NCI-H128 (cell line): ENCODE results near the gene PSMD2.
"Not testable (repeated sequence)": the region's sequence is repeated elsewhere in the genome, so short reads cannot be mapped to it uniquely, and the experiment has no call there.

Experiments
- DNase-seq: peaks from one replicate; lab custom pipeline; 2025; ENCODE audit not compliant: unreplicated experiment; lab: John Stamatoyannopoulos, UW

PSMD2 gene

DNA sequence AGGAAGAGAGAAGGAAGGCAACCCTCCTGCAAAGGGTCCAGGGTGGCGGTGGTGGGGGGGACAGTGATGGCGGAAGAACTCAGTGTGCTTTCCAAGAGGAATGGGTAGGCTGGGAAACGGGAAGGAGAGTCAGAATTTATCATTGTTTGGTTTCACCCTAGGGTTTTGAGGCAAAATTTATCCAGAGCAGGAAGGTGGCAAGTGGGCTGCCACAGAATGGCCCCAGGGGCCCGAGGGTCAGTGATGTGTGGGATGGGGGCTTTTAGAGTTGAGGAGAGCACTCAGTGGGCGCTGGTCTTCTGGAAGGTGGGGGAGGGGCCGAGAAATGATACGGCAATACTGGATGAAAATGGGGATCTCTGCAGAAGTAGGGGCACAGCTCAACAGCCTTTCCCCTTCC is 38.9 kb downstream of the PSMD2 start:
- DNase-seq, result no peak

DNA sequence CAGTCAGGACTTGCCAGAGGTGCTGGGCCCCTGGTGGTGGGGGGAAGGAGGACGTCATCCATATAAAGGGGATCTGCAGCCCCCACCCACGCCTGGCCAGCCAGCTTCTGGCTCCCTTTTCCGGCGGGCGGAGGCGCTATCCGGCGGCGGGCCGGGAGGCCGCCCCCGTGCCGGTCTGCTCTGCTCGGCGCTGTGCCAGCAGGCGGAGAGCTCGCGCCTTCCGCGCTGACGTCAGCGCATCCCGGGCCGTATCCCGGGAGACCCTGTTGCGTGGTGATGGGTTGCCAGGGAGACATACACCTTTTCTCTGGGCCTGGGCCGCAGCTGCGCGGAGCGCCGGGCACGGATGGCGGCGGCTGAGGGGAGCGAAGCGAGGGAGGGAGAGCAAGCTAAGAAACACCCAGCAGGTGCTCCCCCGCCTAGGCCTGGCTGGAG is 39.5 kb downstream of the PSMD2 start:
- peak; percentile 90 for DNase-seq

DNA sequence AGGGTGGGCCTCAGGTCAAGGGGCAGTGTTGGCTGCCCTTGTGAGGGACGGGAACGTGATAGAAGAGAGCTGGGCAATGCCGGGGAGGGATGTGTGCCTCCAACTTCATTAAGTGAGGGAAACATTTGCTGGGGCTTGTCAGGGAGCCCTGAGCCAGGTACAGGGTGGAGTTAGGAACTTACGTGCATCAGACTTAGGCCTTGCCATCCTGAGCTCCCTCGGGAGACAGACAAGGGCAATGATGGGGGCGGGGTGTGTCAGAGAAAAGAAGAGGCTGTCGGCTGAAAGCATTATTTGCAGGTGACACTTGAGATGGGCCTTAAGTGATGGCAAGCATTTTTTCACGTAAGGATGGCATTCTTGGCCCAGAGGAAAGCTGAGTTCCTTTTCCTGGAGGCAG is 40.0 kb downstream of the PSMD2 start:
- DNase-seq, result peak; percentile 33

DNA sequence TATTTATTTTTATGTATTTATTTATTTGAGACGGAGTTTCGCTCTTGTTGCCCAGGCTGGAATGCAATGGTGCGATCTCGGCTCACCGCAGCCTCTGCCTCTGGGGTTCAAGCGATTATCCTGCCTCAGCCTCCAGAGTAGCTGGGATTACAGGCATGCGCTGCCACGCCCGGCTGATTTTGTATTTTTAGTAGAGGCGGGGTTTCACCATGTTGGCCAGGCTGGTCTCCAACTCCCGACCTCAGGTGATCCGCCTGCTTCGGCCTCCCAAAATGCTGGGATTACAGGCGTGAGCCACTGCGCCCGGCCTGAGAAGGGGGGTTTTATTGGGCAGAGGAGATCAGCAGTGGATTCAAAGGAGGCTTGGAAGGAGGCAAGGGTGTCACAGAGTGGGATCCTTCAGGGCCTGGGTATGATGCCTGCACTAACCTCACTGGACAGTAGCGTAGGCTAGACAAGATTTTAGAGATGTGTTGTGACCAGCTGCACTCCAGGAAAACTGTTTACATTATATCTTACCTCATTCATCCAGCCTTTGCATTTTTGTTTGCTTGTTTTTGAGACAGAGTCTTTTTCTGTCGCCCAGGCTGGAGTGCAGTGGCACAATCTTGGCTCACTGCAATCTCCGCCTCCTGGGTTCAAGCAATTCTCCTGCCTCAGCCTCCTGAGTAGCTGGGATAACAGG is 40.6 kb downstream of the PSMD2 start:
- not testable (repeated sequence) for DNase-seq

DNA sequence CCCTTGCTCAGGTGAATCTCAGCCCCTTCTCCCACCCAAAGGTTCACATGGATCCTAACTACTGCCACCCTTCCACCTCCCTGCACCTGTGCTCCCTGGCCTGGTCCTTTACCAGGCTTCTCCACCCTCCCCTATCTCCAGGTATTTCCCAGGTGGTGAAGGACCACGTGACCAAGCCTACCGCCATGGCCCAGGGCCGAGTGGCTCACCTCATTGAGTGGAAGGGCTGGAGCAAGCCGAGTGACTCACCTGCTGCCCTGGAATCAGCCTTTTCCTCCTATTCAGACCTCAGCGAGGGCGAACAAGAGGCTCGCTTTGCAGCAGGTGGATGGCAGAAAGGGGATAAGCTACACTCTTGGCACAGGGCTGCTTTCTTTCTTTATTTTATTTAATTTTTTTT is 42.9 kb downstream of the PSMD2 start:
- no peak for DNase-seq

DNA sequence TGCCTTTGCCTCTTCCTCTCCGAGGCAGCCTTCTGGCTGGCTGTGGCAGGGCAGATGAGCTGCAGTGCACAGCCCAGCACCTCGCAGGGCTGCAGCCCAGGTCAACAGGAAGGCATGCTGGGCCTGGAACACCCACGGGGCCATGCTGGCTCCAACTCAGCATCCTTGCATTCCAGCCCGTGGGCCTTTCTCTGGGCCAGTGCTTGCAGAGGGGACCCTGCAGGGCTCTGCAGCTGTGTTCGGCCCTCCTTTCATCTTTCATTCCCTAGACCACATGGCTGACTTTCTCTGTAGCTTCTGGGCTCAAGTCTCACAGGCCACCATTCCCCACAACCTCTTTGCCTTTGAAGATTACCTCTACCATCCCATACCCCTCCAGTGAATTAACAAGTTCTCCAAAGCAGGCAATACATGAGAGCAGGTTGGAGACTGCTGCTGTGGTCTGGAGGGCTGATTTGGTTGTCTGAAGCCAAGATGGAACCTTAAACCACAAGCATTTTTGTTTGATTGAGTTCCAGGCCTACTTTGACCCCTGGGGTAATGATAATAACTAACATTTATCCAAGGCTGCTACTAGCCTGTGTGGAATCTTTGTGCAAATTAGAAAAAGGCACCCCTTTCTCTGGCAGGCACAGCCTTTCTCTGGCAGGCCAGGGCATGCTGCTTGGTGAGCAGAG is 44.3 kb downstream of the PSMD2 start:
- DNase-seq, result no peak

DNA sequence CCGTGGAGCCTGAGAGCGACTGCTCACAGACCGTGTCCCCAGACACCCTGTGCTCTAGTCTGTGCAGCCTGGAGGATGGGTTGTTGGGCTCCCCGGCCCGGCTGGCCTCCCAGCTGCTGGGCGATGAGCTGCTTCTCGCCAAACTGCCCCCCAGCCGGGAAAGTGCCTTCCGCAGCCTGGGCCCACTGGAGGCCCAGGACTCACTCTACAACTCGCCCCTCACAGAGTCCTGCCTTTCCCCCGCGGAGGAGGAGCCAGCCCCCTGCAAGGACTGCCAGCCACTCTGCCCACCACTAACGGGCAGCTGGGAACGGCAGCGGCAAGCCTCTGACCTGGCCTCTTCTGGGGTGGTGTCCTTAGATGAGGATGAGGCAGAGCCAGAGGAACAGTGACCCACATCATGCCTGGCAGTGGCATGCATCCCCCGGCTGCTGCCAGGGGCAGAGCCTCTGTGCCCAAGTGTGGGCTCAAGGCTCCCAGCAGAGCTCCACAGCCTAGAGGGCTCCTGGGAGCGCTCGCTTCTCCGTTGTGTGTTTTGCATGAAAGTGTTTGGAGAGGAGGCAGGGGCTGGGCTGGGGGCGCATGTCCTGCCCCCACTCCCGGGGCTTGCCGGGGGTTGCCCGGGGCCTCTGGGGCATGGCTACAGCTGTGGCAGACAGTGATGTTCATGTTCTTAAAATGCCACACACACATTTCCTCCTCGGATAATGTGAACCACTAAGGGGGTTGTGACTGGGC is 45.7 kb downstream of the PSMD2 start:
- DNase-seq, result no peak

DNA sequence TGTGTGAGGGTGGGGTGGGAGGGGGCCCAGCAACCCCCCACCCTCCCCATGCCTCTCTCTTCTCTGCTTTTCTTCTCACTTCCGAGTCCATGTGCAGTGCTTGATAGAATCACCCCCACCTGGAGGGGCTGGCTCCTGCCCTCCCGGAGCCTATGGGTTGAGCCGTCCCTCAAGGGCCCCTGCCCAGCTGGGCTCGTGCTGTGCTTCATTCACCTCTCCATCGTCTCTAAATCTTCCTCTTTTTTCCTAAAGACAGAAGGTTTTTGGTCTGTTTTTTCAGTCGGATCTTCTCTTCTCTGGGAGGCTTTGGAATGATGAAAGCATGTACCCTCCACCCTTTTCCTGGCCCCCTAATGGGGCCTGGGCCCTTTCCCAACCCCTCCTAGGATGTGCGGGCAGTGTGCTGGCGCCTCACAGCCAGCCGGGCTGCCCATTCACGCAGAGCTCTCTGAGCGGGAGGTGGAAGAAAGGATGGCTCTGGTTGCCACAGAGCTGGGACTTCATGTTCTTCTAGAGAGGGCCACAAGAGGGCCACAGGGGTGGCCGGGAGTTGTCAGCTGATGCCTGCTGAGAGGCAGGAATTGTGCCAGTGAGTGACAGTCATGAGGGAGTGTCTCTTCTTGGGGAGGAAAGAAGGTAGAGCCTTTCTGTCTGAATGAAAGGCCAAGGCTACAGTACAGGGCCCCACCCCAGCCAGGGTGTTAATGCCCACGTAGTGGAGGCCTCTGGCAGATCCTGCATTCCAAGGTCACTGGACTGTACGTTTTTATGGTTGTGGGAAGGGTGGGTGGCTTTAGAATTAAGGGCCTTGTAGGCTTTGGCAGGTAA is 46.5 kb downstream of the PSMD2 start:
- no peak for DNase-seq

DNA sequence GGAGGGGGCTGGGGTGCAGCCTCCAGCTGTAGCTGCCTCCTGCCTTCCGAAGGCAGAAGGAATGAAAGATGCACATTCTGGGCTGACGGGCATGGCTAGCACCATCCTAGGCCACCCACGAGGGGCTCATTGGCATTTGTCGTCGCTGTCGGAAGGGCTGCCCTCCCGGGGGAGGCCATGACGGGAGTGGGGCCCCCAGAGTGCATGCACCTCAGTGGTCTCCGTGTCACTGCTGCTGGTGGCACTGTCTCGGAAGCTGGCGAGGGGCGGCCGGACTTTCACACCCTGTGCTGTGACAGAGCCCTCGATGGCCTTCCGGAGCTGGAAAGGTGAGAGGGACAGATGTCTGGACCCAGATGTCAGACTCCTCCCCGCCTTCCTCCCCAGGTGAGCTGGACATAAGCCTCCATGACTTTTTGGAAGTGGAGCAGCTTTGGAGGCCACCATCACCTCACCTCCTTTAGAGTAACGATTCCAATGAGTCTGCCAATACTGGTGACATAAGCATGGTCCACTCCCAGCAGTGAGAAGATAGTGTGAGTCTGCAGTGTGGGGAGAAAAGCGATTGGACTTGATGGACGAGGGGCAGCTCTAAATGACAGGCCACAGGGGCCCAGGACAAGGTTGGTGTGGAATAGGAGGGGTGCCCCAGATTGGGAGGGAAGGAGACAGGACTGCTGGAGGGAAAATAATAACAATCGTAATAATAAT is 47.6 kb downstream of the PSMD2 start:
- DNase-seq, result no peak

DNA sequence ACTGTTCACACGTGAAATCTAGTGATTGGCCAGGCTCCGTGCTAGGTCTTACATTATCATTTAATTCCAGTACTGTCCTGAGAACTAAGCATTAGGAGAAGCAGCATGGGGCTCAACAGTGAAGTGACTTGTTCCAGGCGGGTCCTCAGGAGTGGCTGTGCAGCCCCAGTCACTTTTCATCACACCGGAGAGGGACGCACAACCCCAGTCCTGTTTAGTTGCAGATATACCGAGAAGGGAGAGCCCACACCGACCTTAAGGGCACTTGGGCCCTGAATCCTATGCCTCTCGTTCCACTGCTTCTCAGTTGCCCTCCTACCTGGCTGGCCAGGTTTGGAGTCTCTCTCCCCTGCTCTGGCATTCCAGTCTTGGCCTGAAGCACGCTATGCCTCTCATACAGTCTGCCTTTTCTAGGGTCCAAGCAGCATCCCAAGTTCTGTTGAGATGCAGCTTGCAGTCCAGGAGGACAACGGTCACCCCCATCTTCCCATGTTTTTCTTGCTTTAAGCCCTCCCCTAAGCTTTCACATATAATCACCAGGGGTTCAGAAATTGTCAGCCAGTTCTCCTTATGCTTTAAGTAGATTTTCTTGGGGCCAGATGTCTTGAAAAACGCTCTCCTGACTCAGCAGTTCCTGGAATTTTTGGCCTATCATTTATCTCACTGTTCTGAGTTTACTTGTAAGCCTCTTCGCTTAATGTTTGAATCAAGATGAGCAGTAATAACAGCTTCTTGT is 48.4 kb downstream of the PSMD2 start:
- no peak for DNase-seq

DNA sequence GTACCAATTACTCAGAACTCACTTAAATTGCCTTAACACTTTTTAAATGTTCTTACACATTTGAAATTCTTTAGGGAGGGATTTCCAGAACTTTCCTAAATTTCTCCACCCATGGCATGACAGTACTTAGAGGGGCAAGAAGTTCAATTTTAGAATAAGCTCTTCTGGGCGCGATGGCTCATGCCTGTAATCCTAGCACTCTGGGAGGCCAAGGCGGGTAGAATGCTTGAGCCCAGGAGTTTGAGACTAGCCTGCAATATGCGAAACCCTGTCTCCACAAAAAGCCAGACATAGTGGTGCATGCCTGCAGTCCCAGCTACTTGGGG is 49.0 kb downstream of the PSMD2 start:
- DNase-seq, result no peak

DNA sequence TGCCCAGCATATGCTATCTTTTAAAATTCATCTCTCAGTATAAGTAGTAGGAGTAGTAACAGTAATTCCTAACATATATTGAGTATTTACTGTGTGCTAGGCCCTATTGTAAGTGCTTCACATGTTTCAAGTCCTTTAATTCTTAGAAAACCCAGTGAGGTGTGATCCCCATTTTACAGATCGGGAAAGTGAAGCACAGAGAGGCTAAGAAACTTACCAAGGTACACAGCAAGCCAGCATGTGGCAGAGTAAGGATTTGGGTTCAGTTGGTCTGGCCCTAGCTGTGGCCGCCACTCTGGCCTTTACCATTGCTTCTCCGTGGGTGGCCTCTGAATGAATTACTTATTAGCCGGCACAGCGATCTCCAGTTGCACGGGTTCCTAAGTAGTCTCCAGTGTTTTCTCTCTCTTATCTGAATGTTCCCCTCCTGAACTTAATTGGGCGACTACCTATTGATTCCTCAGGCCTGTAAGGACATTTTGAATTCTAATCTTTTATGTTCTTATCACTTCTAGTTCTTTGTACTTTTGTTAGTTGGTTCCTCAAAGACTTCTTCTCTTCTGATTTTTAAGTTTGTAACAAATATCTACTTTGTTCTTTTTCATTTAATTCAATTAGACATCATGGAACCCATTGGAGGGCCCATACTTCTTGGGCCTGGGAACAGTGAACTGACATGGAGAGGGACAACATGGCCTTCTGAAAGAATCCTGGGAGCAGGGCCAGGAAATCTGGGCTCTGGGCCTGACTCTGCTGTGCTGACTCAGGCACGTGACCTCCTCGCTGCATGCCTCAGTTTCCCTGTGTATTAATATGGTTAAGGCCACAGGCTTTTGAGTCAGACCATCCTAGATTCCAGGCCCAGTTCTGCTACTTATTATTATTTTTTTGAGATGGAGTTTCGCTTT is 50.8 kb downstream of the PSMD2 start:
- no peak for DNase-seq

DNA sequence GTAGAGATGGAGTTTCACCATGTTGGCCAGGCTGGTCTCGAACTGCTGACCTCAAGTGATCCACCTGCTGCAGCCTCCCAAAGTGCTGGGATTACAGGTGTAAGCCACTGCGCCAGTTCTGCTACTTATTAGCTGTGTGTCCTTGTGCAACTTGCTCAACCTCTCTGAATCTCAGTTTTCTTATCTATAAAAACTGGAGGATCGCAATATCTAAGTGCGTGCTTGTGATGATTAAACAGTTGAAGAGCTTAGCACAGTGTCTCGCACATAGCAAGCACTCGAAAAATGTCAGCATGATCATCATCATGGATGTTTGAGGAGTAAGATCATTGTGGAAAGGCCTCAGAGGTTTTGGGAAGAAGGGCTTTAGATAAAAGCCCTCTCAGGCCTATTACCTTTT is 51.6 kb downstream of the PSMD2 start:
- DNase-seq, result no peak

DNA sequence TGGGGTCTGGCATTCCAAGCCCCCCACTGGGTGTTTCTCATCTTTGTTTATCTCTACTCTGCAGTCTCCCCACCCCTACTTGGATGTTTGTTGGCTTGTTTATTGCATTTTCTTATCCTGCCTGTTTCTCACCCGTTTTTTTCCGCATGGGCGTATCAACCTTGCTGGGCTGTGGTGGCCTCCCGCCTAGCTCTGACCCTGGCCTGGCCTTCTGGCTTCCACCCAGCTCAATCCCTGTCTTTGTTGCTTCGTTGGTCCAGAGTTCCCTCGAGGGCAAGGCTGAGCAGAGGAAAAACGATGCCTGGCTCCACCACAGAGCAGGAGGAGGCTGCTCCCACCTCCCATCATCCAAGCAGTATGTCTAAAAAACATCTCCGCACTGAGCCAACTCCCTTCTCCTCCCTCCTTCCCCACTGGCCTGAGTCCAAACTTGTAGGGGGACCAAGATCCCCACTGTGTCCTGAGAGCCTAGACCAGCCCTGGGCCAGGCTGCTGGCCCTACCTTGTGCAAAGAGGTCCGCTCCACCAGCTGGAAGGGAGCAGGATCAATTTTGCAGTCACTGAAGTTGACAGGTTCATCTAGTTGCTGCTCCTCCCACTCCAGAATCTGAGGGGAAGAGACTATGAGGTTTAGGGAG is 52.6 kb downstream of the PSMD2 start:
- DNase-seq, result no peak

DNA sequence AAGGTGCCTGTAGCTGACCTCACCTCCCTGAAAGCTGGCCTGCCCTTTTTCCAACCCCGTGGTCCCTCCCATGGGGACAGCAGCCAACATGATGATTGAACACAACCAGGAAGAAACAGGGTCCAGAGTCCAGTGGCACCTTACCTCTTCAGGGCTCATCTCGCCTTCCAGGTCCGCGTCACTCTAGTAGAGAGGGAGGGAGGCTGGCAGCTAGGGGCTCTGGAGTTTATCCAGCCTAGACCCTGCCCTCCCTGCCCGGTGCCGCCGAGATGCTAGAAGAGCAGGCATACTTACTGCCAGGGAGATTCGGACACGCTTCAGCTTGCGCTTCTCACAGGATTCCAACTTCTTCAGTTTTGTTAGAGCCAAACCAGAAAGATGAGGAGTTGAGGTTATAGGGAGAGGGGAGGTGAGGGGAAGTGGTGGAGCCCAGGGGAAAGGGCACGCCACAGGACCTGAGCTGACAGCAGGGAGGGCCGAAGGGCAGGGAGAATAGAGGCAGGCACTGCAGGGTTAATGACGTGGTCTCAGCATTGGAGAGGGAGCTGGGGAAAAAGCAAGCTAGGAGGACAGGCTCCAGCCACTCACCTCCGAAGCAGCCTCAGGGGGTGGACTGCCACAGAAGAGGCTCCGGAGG is 53.2 kb downstream of the PSMD2 start:
- no peak for DNase-seq

DNA sequence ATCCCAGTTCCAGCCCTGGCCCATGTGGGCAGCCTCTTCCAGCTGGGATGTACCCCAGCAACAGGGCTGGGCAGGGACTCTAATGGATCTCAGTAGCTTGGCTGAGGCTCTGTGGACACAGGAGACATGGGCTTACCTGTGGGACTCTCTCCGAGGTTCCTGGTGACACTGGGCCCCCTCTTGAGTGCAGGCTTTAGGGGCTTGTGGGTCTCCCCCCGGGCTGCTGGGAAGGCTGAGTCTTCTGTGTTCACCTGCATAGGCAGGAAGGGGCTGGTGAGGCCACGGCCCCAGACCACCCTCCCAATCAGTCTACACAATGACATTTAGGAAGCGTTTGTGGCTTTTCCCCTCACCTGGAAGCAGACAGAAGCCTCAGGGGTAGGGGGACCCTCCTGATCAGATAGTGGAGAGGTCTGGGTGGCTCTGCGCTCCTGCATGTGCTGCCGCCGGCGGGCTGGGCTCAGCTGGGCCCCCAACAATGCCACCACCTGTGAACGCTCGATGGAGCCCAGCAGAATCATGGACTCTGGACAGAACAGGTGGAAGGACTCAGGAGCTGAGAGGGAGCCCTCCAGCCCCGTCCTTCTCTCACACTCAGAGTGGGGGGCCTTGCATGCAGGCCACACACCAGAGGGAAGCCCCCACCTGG is 54.0 kb downstream of the PSMD2 start:
- DNase-seq, result no peak

DNA sequence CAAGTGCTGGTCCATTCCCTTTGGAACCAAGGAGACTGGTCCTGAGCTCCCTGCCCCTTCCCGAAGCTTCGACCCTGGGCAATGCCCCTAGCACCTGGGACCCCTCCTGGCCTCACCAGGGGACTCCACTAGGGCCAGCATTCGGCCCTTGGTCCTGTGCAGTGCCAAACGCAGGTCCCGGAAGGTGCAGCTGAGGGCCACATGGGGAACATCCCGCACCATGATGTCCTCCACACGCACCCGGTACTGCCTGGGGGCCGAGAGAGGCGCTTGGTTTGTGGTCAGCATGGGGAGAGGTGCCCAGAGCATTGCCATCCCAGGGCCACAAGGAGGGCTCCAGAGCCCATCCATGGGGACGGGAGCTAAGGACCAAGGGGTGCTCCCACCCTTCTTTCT is 54.5 kb downstream of the PSMD2 start:
- DNase-seq, result no peak
